K562 (cell line): ENCODE measurements around the gene BLVRA. TPM values are rescaled to one million over a fixed set of nuclear protein-coding genes. Genes with fewer than 3 reads are reported as not detected.

Source experiments
- ATAC-seq: fragments of 200-7000 bp; cut with Tn5 transposase; 3 replicates; pipeline ENCODE4 v1.9.1; 2020; ENCODE audit warnings: moderate library complexity
- BruUV-seq: library from RNA; stranded (reverse); fragments of 400-500 nt; replicated peaks from 2 replicates; lab custom pipeline; 2021; lab: Mats Ljungman, UMichigan
- CTCF ChIA-PET: fragments of 300-600 bp; formaldehyde crosslinking; extraction: SDS; loops from one replicate; lab custom pipeline; 2021; ENCODE audit warnings: low intra/inter-chr PET ratio; lab: Yijun Ruan, JAX
- POLR2A ChIA-PET: fragments of 300-600, 350-650 bp; sonication (Branson Sonifier 250); formaldehyde crosslinking; extraction: SDS; loops from one replicate; lab custom pipeline; 2021; ENCODE audit warnings: antibody characterized with exemption, inconsistent platforms; lab: Yijun Ruan, JAX
- DNase-seq, 4 experiments: peaks; one replicate each; pipeline versions ENCODE4 v3.0.0 to v3.0.0-alpha.2; 2011 to 2018; ENCODE audit warnings: low spot score in 3 of 4, mixed read lengths in 3 of 4; ENCODE audit errors: extremely low read depth in 1 of 4
- FAIRE-seq: peaks from 2 replicates; lab custom pipeline; 2011; peaks lifted over from hg19 to GRCh38; lab: Jason Lieb, UNC
- H2AFZ ChIP-seq: 2 replicates; pipeline ENCODE4 v1.6.0; 2011; ENCODE audit warnings: low read depth, low read length, control low read depth, inconsistent platforms
- H3K27ac ChIP-seq: fragments of 200-600 bp; 3 replicates; pipeline ENCODE4 v1.8.0; 2011; ENCODE audit warnings: low read depth, mild to moderate bottlenecking, control low read depth, inconsistent platforms, low read length, moderate library complexity, mixed read lengths; ENCODE audit errors: extremely low read depth
- H3K27me3 ChIP-seq, 2 experiments: fragments of 300-600 bp in 1 of 2; 2 replicates in 1 of 2; 3 replicates in 1 of 2; pipeline versions ENCODE4 v1.6.0 to v1.8.0; 2011; ENCODE audit warnings: inconsistent platforms in 2 of 2, low read length in 2 of 2, mild to moderate bottlenecking in 1 of 2, mixed read lengths in 1 of 2, moderate library complexity in 1 of 2; ENCODE audit not compliant: control insufficient read depth in 2 of 2, insufficient read depth in 2 of 2
- H3K36me3 ChIP-seq: fragments of 300-600 bp; 3 replicates; pipeline ENCODE4 v1.8.0; 2011; ENCODE audit warnings: mild to moderate bottlenecking, low read length, inconsistent platforms; ENCODE audit not compliant: control insufficient read depth, insufficient read depth
- H3K4me1 ChIP-seq, 2 experiments: fragments of 200-600 bp in 1 of 2; replicated peaks in 1 of 2; 2 replicates in 1 of 2; 3 replicates in 1 of 2; pipeline versions ENCODE4 v1.5.1 to v1.8.0; 2011; ENCODE audit warnings: inconsistent platforms in 2 of 2, low read length in 2 of 2, mild to moderate bottlenecking in 1 of 2, mixed read lengths in 1 of 2, moderate library complexity in 1 of 2; ENCODE audit not compliant: control insufficient read depth in 2 of 2, insufficient read depth in 2 of 2
- H3K4me2 ChIP-seq: 2 replicates; pipeline ENCODE4 v1.6.1; 2011; ENCODE audit warnings: low read length, control low read depth, inconsistent platforms, mixed read lengths; ENCODE audit not compliant: insufficient read depth
- H3K4me3 ChIP-seq: fragments of 200-600 bp; sonication (generic), shearing (Covaris generic); 2 replicates; pipeline ENCODE4 v1.5.1; 2016; ENCODE audit warnings: control low read depth, inconsistent platforms
- H3K79me2 ChIP-seq: fragments of 200-600 bp; 3 replicates; pipeline ENCODE4 v1.8.0; 2011; ENCODE audit warnings: low read length, inconsistent platforms; ENCODE audit not compliant: control insufficient read depth, insufficient read depth
- H3K9ac ChIP-seq, 2 experiments: 2 replicates each; pipeline versions ENCODE4 v1.6.0 to v1.6.1; 2011; ENCODE audit warnings: low read depth in 2 of 2, low read length in 2 of 2, control low read depth in 1 of 2, inconsistent platforms in 1 of 2, mild to moderate bottlenecking in 1 of 2, mixed read lengths in 1 of 2; ENCODE audit not compliant: insufficient read depth in 1 of 2
- H3K9me1 ChIP-seq: one replicate; pipeline ENCODE4 v1.6.0; 2011; ENCODE audit warnings: inconsistent platforms, mild to moderate bottlenecking, low read length, moderate library complexity; ENCODE audit not compliant: control insufficient read depth, insufficient read depth
- H3K9me3 ChIP-seq: replicated peaks from 2 replicates; pipeline ENCODE4 v1.5.1; 2011; ENCODE audit warnings: low read depth, low read length, inconsistent platforms; ENCODE audit not compliant: control insufficient read depth, insufficient read depth
- H4K20me1 ChIP-seq: replicated peaks from 2 replicates; pipeline ENCODE4 v1.6.1; 2011; ENCODE audit warnings: low read length, inconsistent platforms, mixed read lengths; ENCODE audit not compliant: control insufficient read depth, insufficient read depth
- BACH1 ChIP-seq: fragments of 200-800 bp; sonication (Bioruptor generic); IDR thresholded peaks from 2 replicates; pipeline ENCODE4 v1.6.1; 2016; ENCODE audit warnings: missing genetic modification characterization, missing compliant biosample characterization
- BHLHE40 ChIP-seq: IDR thresholded peaks from 2 replicates; pipeline ENCODE4 v1.6.1; 2011; ENCODE audit warnings: low read length, improper control_type of control experiment
- BMI1 ChIP-seq: fragments of 150-350 bp; IDR thresholded peaks from 2 replicates; pipeline ENCODE4 v1.6.1; 2014; ENCODE audit warnings: low read length
- BRF1 ChIP-seq: IDR thresholded peaks from 3 replicates; pipeline ENCODE4 v1.6.1; 2011; ENCODE audit warnings: borderline replicate concordance, mild to moderate bottlenecking; ENCODE audit not compliant: insufficient read length; ENCODE audit errors: extremely low read depth
- CBX5 ChIP-seq: IDR thresholded peaks from 2 replicates; pipeline ENCODE4 v1.6.1; 2014; ENCODE audit warnings: low read depth, borderline replicate concordance
- DDX20 ChIP-seq: fragments of 450-650 bp; IDR thresholded peaks from 2 replicates; pipeline ENCODE4 v1.6.1; 2016; ENCODE audit warnings: missing genetic modification characterization, low read depth, mild to moderate bottlenecking, missing compliant biosample characterization, moderate library complexity
- KDM2B ChIP-seq: fragments of 250-450 bp; sonication (Bioruptor Pico); IDR thresholded peaks from 2 replicates; pipeline ENCODE4 v1.8.0; 2021; ENCODE audit warnings: mild to moderate bottlenecking, moderate library complexity
- MTA2 ChIP-seq: fragments of 450-650 bp; IDR thresholded peaks from 2 replicates; pipeline ENCODE4 v1.6.1; 2016; ENCODE audit warnings: low read depth
- POLR2AphosphoS5 ChIP-seq: IDR thresholded peaks from 2 replicates; pipeline ENCODE4 v1.6.1; 2011; ENCODE audit warnings: mild to moderate bottlenecking, low read depth, low read length, moderate library complexity; ENCODE audit not compliant: control insufficient read depth, insufficient read depth
- SMARCE1 ChIP-seq: fragments of 450-650 bp; IDR thresholded peaks from 2 replicates; pipeline ENCODE4 v1.7.1; 2016; ENCODE audit warnings: mild to moderate bottlenecking
- ZC3H4 ChIP-seq: sonication (generic); formaldehyde crosslinking; IDR thresholded peaks from 2 replicates; pipeline ENCODE4 v1.9.0; 2021; ENCODE audit warnings: missing genetic modification reagents, borderline replicate concordance
- ZNF282 ChIP-seq: sonication (generic); formaldehyde crosslinking; IDR thresholded peaks from 2 replicates; pipeline ENCODE4 v1.8.1; 2023; ENCODE audit warnings: missing genetic modification reagents
- ZSCAN32 ChIP-seq: fragments of 450-650 bp; formaldehyde crosslinking; IDR thresholded peaks from 2 replicates; pipeline ENCODE4 v1.4.0; 2020; ENCODE audit warnings: mild to moderate bottlenecking, moderate library complexity
- ZZZ3 ChIP-seq: fragments of 450-650 bp; IDR thresholded peaks from 2 replicates; pipeline ENCODE4 v1.6.1; 2016; ENCODE audit warnings: antibody characterized with exemption, mild to moderate bottlenecking, moderate library complexity
- WGBS: fragments of 100-300 bp; shearing (Covaris generic); methylation state at CpG from one replicate; pipeline ENCODE4 v1.1.6; 2016; ENCODE audit warnings: low coverage, mixed read lengths; ENCODE audit not compliant: insufficient coverage; ENCODE audit errors: missing lambda C conversion rate; 5-methylcytosine and 5-hydroxymethylcytosine counted together
- in situ Hi-C: fragments of 300-500 bp; cut with MboI; formaldehyde crosslinking; loops from 4 replicates; pipeline ENCODE4 v1.15.0; 2018; ENCODE audit warnings: inconsistent platforms, mixed read lengths
- intact Hi-C: fragments of 100-400 bp; cut with micrococcal nuclease; formaldehyde crosslinking; loops from 2 replicates; pipeline ENCODE4 v1.14.2; 2022
- polyA plus RNA-seq, 8 experiments: library from polyadenylated mRNA; depleted of rRNA in 4 of 8; stranded (reverse) in 5 of 8; unstranded in 3 of 8; fragments of >200 nt; fragmentation: Nextera tagmentation in 2 of 8; fragmentation: Illumina TruSeq in 1 of 8; extraction: Ambion mirVana in 2 of 8; extraction: Trizol in 1 of 8; gene quantifications; 2 replicates each; pipeline versions ENCODE4 v1.2.1 to v1.2.3, GENCODE V29; 2011 to 2014; ENCODE audit warnings: inconsistent platforms in 1 of 8, missing spikeins in 1 of 8
- total RNA-seq, 7 experiments: library from RNA; depleted of rRNA in 6 of 7; stranded (reverse); fragments of >200 nt in 6 of 7; fragmentation: Illumina TruSeq in 2 of 7; extraction: Trizol in 2 of 7; gene quantifications; 2 replicates each; pipeline versions ENCODE4 v1.2.1 to v1.2.3, GENCODE V29; 2011 to 2021; ENCODE audit warnings: low replicate concordance in 1 of 7
- TF ChIP-seq, protein P1 (sequence below): fragments of 250-450 bp; sonication (Bioruptor Pico); IDR thresholded peaks from 2 replicates; pipeline ENCODE4 v1.4.0; 2020
- TF ChIP-seq, protein P2 (sequence below): sonication (generic); formaldehyde crosslinking; IDR thresholded peaks from 2 replicates; pipeline ENCODE4 v1.8.0; 2022; ENCODE audit warnings: missing genetic modification reagents, mild to moderate bottlenecking, moderate library complexity, borderline replicate concordance

Gene BLVRA
- total and polyA plus RNA-seq, 9 of the 15 experiments (the other 6 are each of a cell fraction or from before 2014, with no cell fraction given): 48.5 to 147 (median 61.5) TPM

DNA sequence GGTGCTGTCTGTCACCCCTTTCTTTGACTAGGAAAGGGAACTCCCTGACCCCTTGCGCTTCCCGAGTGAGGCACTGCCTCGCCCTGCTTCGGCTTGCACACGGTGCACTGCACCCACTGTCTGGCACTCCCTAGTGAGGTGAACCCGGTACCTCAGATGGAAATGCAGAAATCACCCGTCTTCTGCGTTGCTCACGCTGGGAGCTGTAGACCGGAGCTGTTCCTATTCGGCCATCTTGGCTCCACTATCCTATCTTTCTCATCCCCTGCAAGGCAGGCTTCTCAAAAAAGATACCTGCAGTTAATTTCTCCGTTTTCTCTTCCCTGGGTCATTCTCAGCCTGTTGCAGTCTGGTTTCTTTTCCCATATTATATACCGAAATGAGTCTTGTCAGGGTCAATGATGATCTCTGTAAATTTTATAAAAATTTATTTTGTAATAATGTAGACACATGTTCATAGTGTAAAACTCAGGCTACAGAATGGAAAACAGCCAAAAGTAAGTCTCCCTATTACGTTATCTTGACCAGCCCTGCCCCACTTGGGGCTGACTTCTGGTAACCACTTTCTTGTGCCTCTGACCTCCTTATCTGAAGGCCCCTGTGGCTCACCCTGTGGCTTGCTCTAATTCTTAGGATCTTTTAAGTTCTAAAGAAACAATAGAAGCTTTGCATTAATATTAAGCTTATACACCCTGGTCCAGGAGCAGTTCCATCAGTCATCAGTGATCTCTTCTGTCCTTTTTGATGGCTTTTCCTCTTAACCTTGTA lies 20.7 kb downstream of the BLVRA start:
- ChIA-PET POLR2A (interaction anchor here (1.2 to 1.6 kb wide), 3 partner anchors 9 to 43 kb away, joined by 3 to 4 read pairs (median 3); no protein-coding TSS in a partner anchor), CTCF (no interaction called here)
- BruUV-seq: no TSS peak
- Histone ChIP-seq H3K4me1 (peaks cover 11 to 16% of the 10 kb centered on the region in 2 experiments; a peak in 3 of 5 replicates), H3K9ac (peak overlapping the region in 1 of 2 experiments; percentile 14; a peak in 1 of 4 replicates), H3K79me2 (0 out of 3 replicates have a peak, but pooled peaks cover 6% of the 10 kb centered on the region), H3K4me2 (peak overlapping the region; percentile 55), H4K20me1 (no peaks in the 10 kb centered on the region), H2AFZ (0 out of 2 replicates have a peak overlapping the region, but pooled peaks have one; percentile 51), H3K27ac (peak overlapping the region; percentile 67), H3K4me3 (no peak overlapping the region), H3K9me1 (no peaks in the 10 kb centered on the region), H3K27me3 (no peaks in the 10 kb centered on the region), H3K9me3 (no peaks in the 10 kb centered on the region), H3K36me3 (peaks cover 6% of the 10 kb centered on the region; the same call in 2 of the 3 replicates)
- in situ Hi-C loops: no loop called here
- ATAC-seq (peak; percentile 98), DNase-seq (peak; percentile 60 to 85 (median 74)), FAIRE-seq (peak; percentile 82)
- 26% methylated on average over 13 of the region's 14 CpGs for WGBS
- intact Hi-C loops: loop anchor here (2.0 kb wide), 1 partner anchor 14 kb away; no protein-coding TSS in a partner anchor
- 0 out of 2 replicates have a peak, but pooled peaks have one; percentile 21 for TF ChIP-seq BHLHE40
- no peak for TF ChIP-seq KDM2B (CRISPR knock-in tag)
- TF ChIP-seq BACH1 (tag): no peak
- TF ChIP-seq ZC3H4: no peak
- 0 out of 2 replicates have a peak, but pooled peaks have one; percentile 37 for TF ChIP-seq SMARCE1
- no peak for TF ChIP-seq BMI1
- TF ChIP-seq ZZZ3: no peak
- TF ChIP-seq ZNF282 (CRISPR knock-in tag): no peak
- 0 out of 2 replicates have a peak, but pooled peaks have one; percentile 31 for TF ChIP-seq MTA2
- TF ChIP-seq CBX5: no peak
- TF ChIP-seq BRF1: no peak
- TF ChIP-seq, protein P1, sequence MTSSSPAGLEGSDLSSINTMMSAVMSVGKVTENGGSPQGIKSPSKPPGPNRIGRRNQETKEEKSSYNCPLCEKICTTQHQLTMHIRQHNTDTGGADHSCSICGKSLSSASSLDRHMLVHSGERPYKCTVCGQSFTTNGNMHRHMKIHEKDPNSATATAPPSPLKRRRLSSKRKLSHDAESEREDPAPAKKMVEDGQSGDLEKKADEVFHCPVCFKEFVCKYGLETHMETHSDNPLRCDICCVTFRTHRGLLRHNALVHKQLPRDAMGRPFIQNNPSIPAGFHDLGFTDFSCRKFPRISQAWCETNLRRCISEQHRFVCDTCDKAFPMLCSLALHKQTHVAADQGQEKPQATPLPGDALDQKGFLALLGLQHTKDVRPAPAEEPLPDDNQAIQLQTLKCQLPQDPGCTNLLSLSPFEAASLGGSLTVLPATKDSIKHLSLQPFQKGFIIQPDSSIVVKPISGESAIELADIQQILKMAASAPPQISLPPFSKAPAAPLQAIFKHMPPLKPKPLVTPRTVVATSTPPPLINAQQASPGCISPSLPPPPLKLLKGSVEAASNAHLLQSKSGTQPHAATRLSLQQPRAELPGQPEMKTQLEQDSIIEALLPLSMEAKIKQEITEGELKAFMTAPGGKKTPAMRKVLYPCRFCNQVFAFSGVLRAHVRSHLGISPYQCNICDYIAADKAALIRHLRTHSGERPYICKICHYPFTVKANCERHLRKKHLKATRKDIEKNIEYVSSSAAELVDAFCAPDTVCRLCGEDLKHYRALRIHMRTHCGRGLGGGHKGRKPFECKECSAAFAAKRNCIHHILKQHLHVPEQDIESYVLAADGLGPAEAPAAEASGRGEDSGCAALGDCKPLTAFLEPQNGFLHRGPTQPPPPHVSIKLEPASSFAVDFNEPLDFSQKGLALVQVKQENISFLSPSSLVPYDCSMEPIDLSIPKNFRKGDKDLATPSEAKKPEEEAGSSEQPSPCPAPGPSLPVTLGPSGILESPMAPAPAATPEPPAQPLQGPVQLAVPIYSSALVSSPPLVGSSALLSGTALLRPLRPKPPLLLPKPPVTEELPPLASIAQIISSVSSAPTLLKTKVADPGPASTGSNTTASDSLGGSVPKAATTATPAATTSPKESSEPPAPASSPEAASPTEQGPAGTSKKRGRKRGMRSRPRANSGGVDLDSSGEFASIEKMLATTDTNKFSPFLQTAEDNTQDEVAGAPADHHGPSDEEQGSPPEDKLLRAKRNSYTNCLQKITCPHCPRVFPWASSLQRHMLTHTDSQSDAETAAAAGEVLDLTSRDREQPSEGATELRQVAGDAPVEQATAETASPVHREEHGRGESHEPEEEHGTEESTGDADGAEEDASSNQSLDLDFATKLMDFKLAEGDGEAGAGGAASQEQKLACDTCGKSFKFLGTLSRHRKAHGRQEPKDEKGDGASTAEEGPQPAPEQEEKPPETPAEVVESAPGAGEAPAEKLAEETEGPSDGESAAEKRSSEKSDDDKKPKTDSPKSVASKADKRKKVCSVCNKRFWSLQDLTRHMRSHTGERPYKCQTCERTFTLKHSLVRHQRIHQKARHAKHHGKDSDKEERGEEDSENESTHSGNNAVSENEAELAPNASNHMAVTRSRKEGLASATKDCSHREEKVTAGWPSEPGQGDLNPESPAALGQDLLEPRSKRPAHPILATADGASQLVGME (CRISPR knock-in tag): no peak
- TF ChIP-seq, protein P2, sequence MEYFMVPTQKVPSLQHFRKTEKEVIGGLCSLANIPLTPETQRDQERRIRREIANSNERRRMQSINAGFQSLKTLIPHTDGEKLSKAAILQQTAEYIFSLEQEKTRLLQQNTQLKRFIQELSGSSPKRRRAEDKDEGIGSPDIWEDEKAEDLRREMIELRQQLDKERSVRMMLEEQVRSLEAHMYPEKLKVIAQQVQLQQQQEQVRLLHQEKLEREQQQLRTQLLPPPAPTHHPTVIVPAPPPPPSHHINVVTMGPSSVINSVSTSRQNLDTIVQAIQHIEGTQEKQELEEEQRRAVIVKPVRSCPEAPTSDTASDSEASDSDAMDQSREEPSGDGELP (CRISPR knock-in tag): no peak
- TF ChIP-seq ZSCAN32 (CRISPR knock-in tag): no peak
- peak; percentile 63; the same call in 1 of the 2 replicates for TF ChIP-seq POLR2AphosphoS5
- no peak for TF ChIP-seq DDX20 (tag)
